Neural cell (in vitro differentiated cells): ENCODE data around the gene SYT1. TPM values are rescaled to one million over a fixed set of nuclear protein-coding genes. Genes with fewer than 3 reads are reported as not detected.

Source experiments
- H2AFZ ChIP-seq: fragments of 200-600, 300-800 bp; sonication (generic), shearing (Covaris generic); 2 replicates; pipeline ENCODE4 v1.6.0; 2014; ENCODE audit warnings: low read depth, mild to moderate bottlenecking, antibody characterized with exemption, low read length, moderate library complexity
- H3F3A ChIP-seq: fragments of 200-600 bp; shearing (Covaris generic); 2 replicates; pipeline ENCODE4 v1.6.1; 2016; ENCODE audit warnings: mild to moderate bottlenecking, moderate library complexity, mixed read lengths, antibody characterized with exemption, low read length; ENCODE audit not compliant: insufficient read depth, poor library complexity, severe bottlenecking
- H3K27ac ChIP-seq: fragments of 200-600, 300-800 bp; sonication (generic), shearing (Covaris generic); 2 replicates; pipeline ENCODE4 v1.5.1; 2014; ENCODE audit warnings: mild to moderate bottlenecking, low read length, moderate library complexity
- H3K27me3 ChIP-seq: fragments of 300-800, 200-600 bp; sonication (generic), shearing (Covaris generic); 2 replicates; pipeline ENCODE4 v1.6.0; 2014; ENCODE audit warnings: mild to moderate bottlenecking, low read depth, low read length, moderate library complexity; ENCODE audit not compliant: insufficient read depth
- H3K36me3 ChIP-seq: fragments of 300-800, 200-600 bp; sonication (generic), shearing (Covaris generic); 2 replicates; pipeline ENCODE4 v1.5.1; 2014; ENCODE audit warnings: mild to moderate bottlenecking, antibody characterized with exemption, low read length, moderate library complexity; ENCODE audit not compliant: insufficient read depth
- H3K4me2 ChIP-seq: fragments of 300-800, 200-600 bp; sonication (generic), shearing (Covaris generic); 2 replicates; pipeline ENCODE4 v1.6.0; 2014; ENCODE audit warnings: mild to moderate bottlenecking, low read length
- H3K4me3 ChIP-seq: fragments of 300-800, 200-600 bp; sonication (generic), shearing (Covaris generic); 2 replicates; pipeline ENCODE4 v1.5.1; 2014; ENCODE audit warnings: mild to moderate bottlenecking, low read length, moderate library complexity
- H3K79me2 ChIP-seq: fragments of 200-600 bp; shearing (Covaris generic); replicated peaks from 2 replicates; pipeline ENCODE4 v1.6.0; 2014; ENCODE audit warnings: mild to moderate bottlenecking, low read length, moderate library complexity; ENCODE audit not compliant: insufficient read depth
- H3K9ac ChIP-seq: fragments of 300-800, 200-600 bp; sonication (generic), shearing (Covaris generic); 2 replicates; pipeline ENCODE4 v1.6.1; 2016; ENCODE audit warnings: mild to moderate bottlenecking, low read length, mixed read lengths
- H3K9me2 ChIP-seq: fragments of 200-600 bp; shearing (Covaris generic); 2 replicates; pipeline ENCODE4 v1.6.1; 2016; ENCODE audit warnings: mild to moderate bottlenecking, low read length, mixed read lengths; ENCODE audit not compliant: insufficient read depth
- H3K9me3 ChIP-seq: fragments of 200-600, 300-800 bp; sonication (generic), shearing (Covaris generic); 2 replicates; pipeline ENCODE4 v1.6.1; 2016; ENCODE audit warnings: mild to moderate bottlenecking, mixed run types, low read length, moderate library complexity, mixed read lengths
- H4K20me1 ChIP-seq: fragments of 200-600 bp; shearing (Covaris generic); 2 replicates; pipeline ENCODE4 v1.6.1; 2016; ENCODE audit warnings: mild to moderate bottlenecking, mixed run types; ENCODE audit not compliant: insufficient read depth
- EP300 ChIP-seq: fragments of 450-650 bp; conservative IDR thresholded peaks from 2 replicates; pipeline ENCODE4 v1.6.1; 2014; ENCODE audit warnings: antibody characterized with exemption, mild to moderate bottlenecking, moderate library complexity; ENCODE audit not compliant: poor library complexity, severe bottlenecking
- EZH2 ChIP-seq: fragments of 200-600, 300-800 bp; shearing (Covaris generic), sonication (generic); IDR thresholded peaks from 2 replicates; pipeline ENCODE4 v1.6.1; 2014; ENCODE audit warnings: antibody characterized with exemption, low read length, borderline replicate concordance, mild to moderate bottlenecking; ENCODE audit not compliant: insufficient read depth, poor library complexity, severe bottlenecking
- MXI1 ChIP-seq: fragments of 450-650 bp; conservative IDR thresholded peaks from 2 replicates; pipeline ENCODE4 v1.6.1; 2014; ENCODE audit warnings: antibody characterized with exemption, mild to moderate bottlenecking; ENCODE audit not compliant: poor library complexity, severe bottlenecking
- POLR2AphosphoS5 ChIP-seq: IDR thresholded peaks from 2 replicates; pipeline ENCODE4 v1.6.1; 2012
- RAD21 ChIP-seq: fragments of 450-650 bp; conservative IDR thresholded peaks from 2 replicates; pipeline ENCODE4 v1.6.1; 2014; ENCODE audit warnings: antibody characterized with exemption, mild to moderate bottlenecking, moderate library complexity
- SMC3 ChIP-seq: fragments of 450-650 bp; conservative IDR thresholded peaks from 2 replicates; pipeline ENCODE4 v1.6.1; 2014; ENCODE audit warnings: antibody characterized with exemption, mild to moderate bottlenecking, moderate library complexity; ENCODE audit not compliant: poor library complexity
- TAF1 ChIP-seq: IDR thresholded peaks from 2 replicates; pipeline ENCODE4 v1.6.1; 2012; ENCODE audit warnings: low read depth
- polyA plus RNA-seq: library from polyadenylated mRNA; depleted of rRNA; stranded (reverse); fragments of >200 nt; gene quantifications from 2 replicates; pipeline ENCODE4 v1.2.3, GENCODE V29; 2014
- TF ChIP-seq, protein P1 (sequence below): fragments of 450-650 bp; IDR thresholded peaks from 2 replicates; pipeline ENCODE4 v1.5.1; 2014; ENCODE audit warnings: antibody characterized with exemption, mild to moderate bottlenecking, moderate library complexity; ENCODE audit not compliant: poor library complexity, severe bottlenecking
- TF ChIP-seq, protein P2 (sequence below): IDR thresholded peaks from 2 replicates; pipeline ENCODE4 v1.6.1; 2012; ENCODE audit warnings: borderline replicate concordance

SYT1 gene
- polyA plus RNA-seq, 1 donor from 2014 or later, result 103 TPM

DNA sequence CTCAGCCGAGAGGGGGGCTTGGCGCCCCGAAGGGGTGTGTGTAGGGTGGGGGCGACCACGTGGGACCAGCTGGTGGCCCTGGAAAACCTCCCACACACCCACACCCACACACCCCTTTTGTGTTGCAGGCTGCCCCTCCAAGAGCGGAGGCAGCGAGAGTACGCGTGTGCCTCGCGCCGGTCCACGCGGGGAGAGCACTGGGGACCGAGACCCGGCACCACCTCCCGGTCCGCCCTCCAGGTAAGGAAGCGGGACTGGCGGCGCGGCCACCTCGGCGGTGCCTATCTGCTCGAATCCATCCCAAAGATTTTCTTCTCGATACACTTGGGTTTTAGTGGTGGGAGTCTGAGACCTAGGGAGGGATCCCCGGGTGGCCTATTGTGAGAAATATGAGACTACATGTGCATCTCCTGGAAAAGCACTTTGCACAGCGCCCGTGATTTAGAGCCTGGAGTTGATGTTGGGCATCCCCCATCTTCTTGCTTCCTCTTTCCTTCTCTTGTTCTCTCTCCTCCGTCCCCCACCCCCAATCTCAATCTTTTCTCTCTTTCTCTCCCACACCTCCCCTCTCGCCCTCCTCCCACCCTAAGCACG is 393 bp downstream of the SYT1 start:
- Histone ChIP-seq H3K27me3 (no peaks in the 10 kb centered on the region), H4K20me1 (no peaks in the 10 kb centered on the region), H3K9ac (peak overlapping the region; percentile 74), H3F3A (peaks cover 13% of the 10 kb centered on the region), H3K4me2 (peak overlapping the region; percentile 90), H3K79me2 (peaks cover 41% of the 10 kb centered on the region), H2AFZ (peak overlapping the region; percentile 51), H3K9me3 (no peaks in the 10 kb centered on the region), H3K36me3 (no peaks in the 10 kb centered on the region), H3K4me3 (peak overlapping the region; percentile 79), H3K9me2 (no peaks in the 10 kb centered on the region), H3K27ac (peak overlapping the region; percentile 87)
- TF ChIP-seq EP300, result peak; percentile 11
- peak; percentile 37 for TF ChIP-seq RAD21
- TF ChIP-seq, protein P1, sequence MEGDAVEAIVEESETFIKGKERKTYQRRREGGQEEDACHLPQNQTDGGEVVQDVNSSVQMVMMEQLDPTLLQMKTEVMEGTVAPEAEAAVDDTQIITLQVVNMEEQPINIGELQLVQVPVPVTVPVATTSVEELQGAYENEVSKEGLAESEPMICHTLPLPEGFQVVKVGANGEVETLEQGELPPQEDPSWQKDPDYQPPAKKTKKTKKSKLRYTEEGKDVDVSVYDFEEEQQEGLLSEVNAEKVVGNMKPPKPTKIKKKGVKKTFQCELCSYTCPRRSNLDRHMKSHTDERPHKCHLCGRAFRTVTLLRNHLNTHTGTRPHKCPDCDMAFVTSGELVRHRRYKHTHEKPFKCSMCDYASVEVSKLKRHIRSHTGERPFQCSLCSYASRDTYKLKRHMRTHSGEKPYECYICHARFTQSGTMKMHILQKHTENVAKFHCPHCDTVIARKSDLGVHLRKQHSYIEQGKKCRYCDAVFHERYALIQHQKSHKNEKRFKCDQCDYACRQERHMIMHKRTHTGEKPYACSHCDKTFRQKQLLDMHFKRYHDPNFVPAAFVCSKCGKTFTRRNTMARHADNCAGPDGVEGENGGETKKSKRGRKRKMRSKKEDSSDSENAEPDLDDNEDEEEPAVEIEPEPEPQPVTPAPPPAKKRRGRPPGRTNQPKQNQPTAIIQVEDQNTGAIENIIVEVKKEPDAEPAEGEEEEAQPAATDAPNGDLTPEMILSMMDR, result peak; percentile 44
- no peak for TF ChIP-seq TAF1
- peak; percentile 92 for TF ChIP-seq MXI1
- TF ChIP-seq EZH2, result no peak
- TF ChIP-seq, protein P2, sequence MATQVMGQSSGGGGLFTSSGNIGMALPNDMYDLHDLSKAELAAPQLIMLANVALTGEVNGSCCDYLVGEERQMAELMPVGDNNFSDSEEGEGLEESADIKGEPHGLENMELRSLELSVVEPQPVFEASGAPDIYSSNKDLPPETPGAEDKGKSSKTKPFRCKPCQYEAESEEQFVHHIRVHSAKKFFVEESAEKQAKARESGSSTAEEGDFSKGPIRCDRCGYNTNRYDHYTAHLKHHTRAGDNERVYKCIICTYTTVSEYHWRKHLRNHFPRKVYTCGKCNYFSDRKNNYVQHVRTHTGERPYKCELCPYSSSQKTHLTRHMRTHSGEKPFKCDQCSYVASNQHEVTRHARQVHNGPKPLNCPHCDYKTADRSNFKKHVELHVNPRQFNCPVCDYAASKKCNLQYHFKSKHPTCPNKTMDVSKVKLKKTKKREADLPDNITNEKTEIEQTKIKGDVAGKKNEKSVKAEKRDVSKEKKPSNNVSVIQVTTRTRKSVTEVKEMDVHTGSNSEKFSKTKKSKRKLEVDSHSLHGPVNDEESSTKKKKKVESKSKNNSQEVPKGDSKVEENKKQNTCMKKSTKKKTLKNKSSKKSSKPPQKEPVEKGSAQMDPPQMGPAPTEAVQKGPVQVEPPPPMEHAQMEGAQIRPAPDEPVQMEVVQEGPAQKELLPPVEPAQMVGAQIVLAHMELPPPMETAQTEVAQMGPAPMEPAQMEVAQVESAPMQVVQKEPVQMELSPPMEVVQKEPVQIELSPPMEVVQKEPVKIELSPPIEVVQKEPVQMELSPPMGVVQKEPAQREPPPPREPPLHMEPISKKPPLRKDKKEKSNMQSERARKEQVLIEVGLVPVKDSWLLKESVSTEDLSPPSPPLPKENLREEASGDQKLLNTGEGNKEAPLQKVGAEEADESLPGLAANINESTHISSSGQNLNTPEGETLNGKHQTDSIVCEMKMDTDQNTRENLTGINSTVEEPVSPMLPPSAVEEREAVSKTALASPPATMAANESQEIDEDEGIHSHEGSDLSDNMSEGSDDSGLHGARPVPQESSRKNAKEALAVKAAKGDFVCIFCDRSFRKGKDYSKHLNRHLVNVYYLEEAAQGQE, result no peak
- TF ChIP-seq SMC3, result peak; percentile 56
- TF ChIP-seq POLR2AphosphoS5, result no peak

GRCh38 chr12:78865516-78865915 is 942 bp downstream of the SYT1 start:
- no peaks in the 10 kb centered on the region for H3K36me3 ChIP-seq
- H3K27me3 ChIP-seq, result no peaks in the 10 kb centered on the region
- H4K20me1 ChIP-seq, result no peaks in the 10 kb centered on the region
- TF ChIP-seq, protein P2, result no peak
- TF ChIP-seq EP300, result no peak
- no peak for TF ChIP-seq POLR2AphosphoS5
- TF ChIP-seq MXI1, result no peak
- TF ChIP-seq TAF1, result no peak
- TF ChIP-seq SMC3, result no peak
- no peaks in the 10 kb centered on the region for H3K9me3 ChIP-seq
- peaks cover 13% of the 10 kb centered on the region for H3F3A ChIP-seq
- H3K79me2 ChIP-seq, result peaks cover 47% of the 10 kb centered on the region
- H2AFZ ChIP-seq, result peak overlapping the region; percentile 51
- peak overlapping the region; percentile 79 for H3K4me3 ChIP-seq
- no peaks in the 10 kb centered on the region for H3K9me2 ChIP-seq
- H3K4me2 ChIP-seq, result peak overlapping the region; percentile 90
- H3K9ac ChIP-seq, result peak overlapping the region; percentile 74
- peak overlapping the region; percentile 87 for H3K27ac ChIP-seq
